OCI-LY1 (cell line): ENCODE data around the gene TBC1D5.

Experiments
- H2AFZ ChIP-seq: fragments of 200-600 bp; sonication (generic), shearing (Covaris generic); 2 replicates; pipeline ENCODE4 v1.6.0; 2014; ENCODE audit warnings: antibody characterized with exemption, mild to moderate bottlenecking, low read length
- H3F3A ChIP-seq: fragments of 200-600 bp; sonication (generic), shearing (Covaris generic); 2 replicates; pipeline ENCODE4 v1.6.0; 2014; ENCODE audit warnings: mild to moderate bottlenecking, antibody characterized with exemption, low read length, moderate library complexity; ENCODE audit not compliant: insufficient read depth
- H3K27ac ChIP-seq: fragments of 200-600 bp; sonication (generic); 2 replicates; pipeline ENCODE4 v1.5.1; 2014; ENCODE audit warnings: low read length, mixed run types, mild to moderate bottlenecking, low read depth; ENCODE audit not compliant: poor library complexity, severe bottlenecking
- H3K27me3 ChIP-seq: fragments of 200-600 bp; sonication (generic); 2 replicates; pipeline ENCODE4 v1.6.0; 2014; ENCODE audit warnings: antibody characterized with exemption, mild to moderate bottlenecking, low read length, moderate library complexity; ENCODE audit not compliant: insufficient read depth
- H3K36me3 ChIP-seq: fragments of 200-600 bp; sonication (generic); 2 replicates; pipeline ENCODE4 v1.6.1; 2014; ENCODE audit warnings: mild to moderate bottlenecking, antibody characterized with exemption, low read length, moderate library complexity, mixed read lengths; ENCODE audit not compliant: insufficient read depth
- H3K4me1 ChIP-seq: fragments of 200-600 bp; sonication (generic); 2 replicates; pipeline ENCODE4 v1.5.1; 2014; ENCODE audit warnings: mild to moderate bottlenecking, low read length, moderate library complexity; ENCODE audit not compliant: insufficient read depth, severe bottlenecking
- H3K4me2 ChIP-seq: fragments of 200-600 bp; sonication (generic), shearing (Covaris generic); 2 replicates; pipeline ENCODE4 v1.6.1; 2014; ENCODE audit warnings: low read length
- H3K4me3 ChIP-seq: fragments of 200-600 bp; sonication (generic); 2 replicates; pipeline ENCODE4 v1.5.1; 2014; ENCODE audit warnings: low read length, low read depth, mild to moderate bottlenecking, mixed read lengths; ENCODE audit not compliant: poor library complexity, severe bottlenecking
- H3K79me2 ChIP-seq: fragments of 200-600 bp; shearing (Covaris generic); 2 replicates; pipeline ENCODE4 v1.6.1; 2016; ENCODE audit warnings: mixed run types, low read length, mixed read lengths; ENCODE audit not compliant: insufficient read depth
- H3K9ac ChIP-seq: fragments of 200-600 bp; sonication (generic), shearing (Covaris generic); 2 replicates; pipeline ENCODE4 v1.6.1; 2014; ENCODE audit warnings: mild to moderate bottlenecking, low read length, mixed read lengths
- H3K9me2 ChIP-seq: fragments of 200-600 bp; sonication (generic), shearing (Covaris generic); 2 replicates; pipeline ENCODE4 v1.6.1; 2014; ENCODE audit warnings: low read depth, mild to moderate bottlenecking, low read length, mixed read lengths
- H3K9me3 ChIP-seq: fragments of 200-600 bp; shearing (Covaris generic); 2 replicates; pipeline ENCODE4 v1.6.1; 2014; ENCODE audit warnings: low read length, mixed read lengths
- H4K20me1 ChIP-seq: fragments of 200-600 bp; sonication (generic), shearing (Covaris generic); 2 replicates; pipeline ENCODE4 v1.6.0; 2016; ENCODE audit warnings: mild to moderate bottlenecking, low read length; ENCODE audit not compliant: insufficient read depth
- CTCF ChIP-seq: fragments of 200-600 bp; sonication (generic), shearing (Covaris generic); IDR thresholded peaks from 2 replicates; pipeline ENCODE4 v1.5.1; 2017; ENCODE audit warnings: mild to moderate bottlenecking, antibody characterized with exemption, low read length, moderate library complexity, mixed read lengths
- EZH2 ChIP-seq: fragments of 200-600 bp; sonication (generic), shearing (Covaris generic); IDR thresholded peaks from 2 replicates; pipeline ENCODE4 v1.8.0; 2017; ENCODE audit warnings: borderline replicate concordance, mixed run types, mild to moderate bottlenecking, antibody characterized with exemption, low read length, moderate library complexity, mixed read lengths

Gene TBC1D5

GRCh38 chr3:17138246-17139039 is 604.0 kb downstream of the TBC1D5 start:
- no peaks in the 10 kb centered on the region for H3K9me3 ChIP-seq
- no peak overlapping the region for H3K27ac ChIP-seq
- no peak overlapping the region for H3K9ac ChIP-seq
- H3K79me2 ChIP-seq, result no peaks in the 10 kb centered on the region
- no peaks in the 10 kb centered on the region for H3K27me3 ChIP-seq
- no peaks in the 10 kb centered on the region for H3K36me3 ChIP-seq
- H3K4me1 ChIP-seq, result peaks cover 20% of the 10 kb centered on the region
- H3K4me3 ChIP-seq, result no peak overlapping the region
- no peaks in the 10 kb centered on the region for H4K20me1 ChIP-seq
- H3K4me2 ChIP-seq, result no peak overlapping the region; the same call in 1 of the 2 replicates
- TF ChIP-seq CTCF (no peak), EZH2 (no peak)
- H3F3A ChIP-seq, result no peaks in the 10 kb centered on the region
- no peaks in the 10 kb centered on the region for H3K9me2 ChIP-seq
- H2AFZ ChIP-seq, result no peak overlapping the region

DNA sequence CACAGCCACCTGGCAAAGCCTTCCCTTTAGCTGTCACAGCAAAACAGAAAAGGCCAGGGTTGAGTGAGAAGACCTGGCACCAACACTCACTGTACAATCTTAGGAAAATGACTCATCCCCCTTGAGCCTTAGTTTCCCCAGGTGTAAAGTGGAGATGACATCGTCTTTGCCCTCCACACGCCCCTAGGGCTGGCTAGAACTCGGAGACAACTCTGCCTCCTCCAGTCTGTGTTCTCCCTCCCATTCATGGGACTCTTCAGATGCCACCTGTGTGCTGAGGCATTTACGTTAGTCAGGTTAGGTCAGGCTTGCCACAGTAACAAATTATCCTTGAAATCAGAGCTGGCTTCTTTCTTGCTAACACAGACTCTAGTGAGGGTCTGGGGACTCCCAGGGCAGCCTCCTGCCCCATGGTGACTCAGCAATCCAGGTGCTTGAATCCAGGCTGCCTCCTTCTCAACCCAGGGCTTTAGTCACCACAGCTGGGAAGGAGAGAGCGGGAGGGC is 605.1 kb downstream of the TBC1D5 start:
- H3K27me3 ChIP-seq, result no peaks in the 10 kb centered on the region
- H3K9ac ChIP-seq, result no peak overlapping the region
- H4K20me1 ChIP-seq, result no peaks in the 10 kb centered on the region
- H3K4me2 ChIP-seq, result no peak overlapping the region
- no peak for TF ChIP-seq CTCF
- no peak for TF ChIP-seq EZH2
- no peaks in the 10 kb centered on the region for H3F3A ChIP-seq
- H3K4me1 ChIP-seq, result peaks cover 20% of the 10 kb centered on the region
- no peaks in the 10 kb centered on the region for H3K36me3 ChIP-seq
- H2AFZ ChIP-seq, result no peak overlapping the region
- no peaks in the 10 kb centered on the region for H3K9me2 ChIP-seq
- no peaks in the 10 kb centered on the region for H3K79me2 ChIP-seq
- no peaks in the 10 kb centered on the region for H3K9me3 ChIP-seq
- H3K27ac ChIP-seq, result no peak overlapping the region
- no peak overlapping the region for H3K4me3 ChIP-seq

DNA sequence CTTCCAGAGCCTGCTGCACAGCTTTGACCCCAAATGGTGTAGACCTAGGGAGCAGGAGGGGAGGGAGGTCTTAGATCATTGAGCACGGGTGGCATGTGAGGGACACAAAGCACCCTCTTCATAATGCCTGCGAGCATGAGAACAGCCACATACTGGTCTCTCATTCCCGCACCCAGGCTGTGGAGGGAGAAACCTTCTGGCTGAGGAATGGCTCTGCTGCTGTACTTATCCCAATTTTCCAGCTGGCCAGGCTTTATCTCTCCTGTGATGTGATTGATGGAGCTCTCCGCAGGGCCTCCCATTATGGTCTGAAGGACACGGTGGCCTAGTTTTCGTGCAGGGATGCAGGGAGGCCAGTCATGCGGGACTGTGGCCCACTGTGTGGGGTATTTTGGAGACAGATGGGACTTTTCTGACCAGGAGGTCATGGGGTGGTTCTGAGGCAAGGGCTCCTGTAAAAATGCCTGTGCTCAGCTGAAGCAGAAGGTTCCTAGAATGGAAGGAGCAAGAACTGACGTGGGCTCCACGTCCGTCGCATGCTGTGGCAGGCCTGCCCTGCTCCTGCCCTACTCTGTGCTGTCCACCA is 606.2 kb downstream of the TBC1D5 start:
- Histone ChIP-seq H3K27me3 (no peaks in the 10 kb centered on the region), H3K9me3 (no peaks in the 10 kb centered on the region), H3F3A (no peaks in the 10 kb centered on the region), H3K9ac (no peak overlapping the region), H3K4me1 (peaks cover 20% of the 10 kb centered on the region), H3K9me2 (no peaks in the 10 kb centered on the region), H3K4me3 (no peak overlapping the region), H3K4me2 (no peak overlapping the region), H3K27ac (no peak overlapping the region), H3K79me2 (no peaks in the 10 kb centered on the region), H3K36me3 (no peaks in the 10 kb centered on the region), H2AFZ (no peak overlapping the region), H4K20me1 (no peaks in the 10 kb centered on the region)
- TF ChIP-seq EZH2 (no peak), CTCF (no peak)
